HepG2 (cell line): Measurements from ENCODE around the gene SYT1. TPM values are rescaled to one million over a fixed set of nuclear protein-coding genes. Genes with fewer than 3 reads are reported as not detected.

ENCODE experiments used
- ATAC-seq: fragments of 200-7000 bp; cut with Tn5 transposase; 3 replicates; pipeline ENCODE4 v1.9.1; 2020; ENCODE audit warnings: mild to moderate bottlenecking, moderate library complexity
- BruUV-seq: library from RNA; stranded (reverse); fragments of 400-500 nt; replicated peaks from 2 replicates; lab custom pipeline; 2021; lab: Mats Ljungman, UMichigan
- CTCF ChIA-PET: fragments of 300-600 bp; formaldehyde crosslinking; extraction: SDS; loops from one replicate; lab custom pipeline; 2021; ENCODE audit warnings: low total read pairs, inconsistent platforms, low intra/inter-chr PET ratio; lab: Yijun Ruan, JAX
- POLR2A ChIA-PET: fragments of 350-600 bp; sonication (Branson Sonifier 250); formaldehyde crosslinking; loops from one replicate; lab custom pipeline; 2020; ENCODE audit warnings: antibody characterized with exemption, inconsistent platforms; lab: Yijun Ruan, JAX
- DNase-seq: peaks from one replicate; pipeline ENCODE4 v3.0.0-alpha.2; 2015; ENCODE audit warnings: low spot score
- FAIRE-seq: peaks from 3 replicates; lab custom pipeline; 2011; peaks lifted over from hg19 to GRCh38; lab: Jason Lieb, UNC
- H2AFZ ChIP-seq: one replicate; pipeline ENCODE4 v1.6.1; 2011; ENCODE audit warnings: low read length, inconsistent platforms
- H3K27ac ChIP-seq: fragments of 300-600 bp; 3 replicates; pipeline ENCODE4 v1.8.0; 2011; ENCODE audit warnings: mixed run types, mild to moderate bottlenecking, mixed read lengths, low read length, inconsistent platforms; ENCODE audit not compliant: insufficient read depth; ENCODE audit errors: extremely low read length
- H3K27me3 ChIP-seq, 2 experiments: fragments of 200-600 bp in 1 of 2; 2 replicates in 1 of 2; 3 replicates in 1 of 2; pipeline versions ENCODE4 v1.6.0 to v1.8.0; 2011; ENCODE audit warnings: low read length in 2 of 2, mild to moderate bottlenecking in 2 of 2, moderate library complexity in 2 of 2, inconsistent platforms in 1 of 2; ENCODE audit not compliant: insufficient read depth in 2 of 2, control insufficient read depth in 1 of 2
- H3K36me3 ChIP-seq, 2 experiments: fragments of 200-600 bp in 1 of 2; replicated peaks in 1 of 2; 2 replicates in 1 of 2; 3 replicates in 1 of 2; pipeline versions ENCODE4 v1.5.1 to v1.8.0; 2011; ENCODE audit warnings: low read length in 2 of 2, inconsistent platforms in 1 of 2; ENCODE audit not compliant: insufficient read depth in 2 of 2, control insufficient read depth in 1 of 2
- H3K4me1 ChIP-seq: 2 replicates; pipeline ENCODE4 v1.5.1; 2012; ENCODE audit warnings: low read length, inconsistent platforms; ENCODE audit not compliant: insufficient read depth
- H3K4me2 ChIP-seq: 2 replicates; pipeline ENCODE4 v1.6.0; 2011; ENCODE audit warnings: low read depth, low read length, inconsistent platforms
- H3K4me3 ChIP-seq, 3 experiments: fragments of 200-600 bp in 1 of 3; sonication (generic), shearing (Covaris generic) in 1 of 3; replicated peaks in 1 of 3; 2 replicates each; pipeline ENCODE4 v1.5.1; 2011 to 2016; ENCODE audit warnings: low read length in 3 of 3, inconsistent platforms in 2 of 3, low read depth in 2 of 3, mild to moderate bottlenecking in 2 of 3, control low read depth in 1 of 3, mixed read lengths in 1 of 3; ENCODE audit not compliant: insufficient read depth in 1 of 3
- H3K79me2 ChIP-seq: one replicate; pipeline ENCODE4 v1.6.1; 2011; ENCODE audit warnings: low read length, inconsistent platforms; ENCODE audit not compliant: insufficient read depth
- H3K9ac ChIP-seq: 2 replicates; pipeline ENCODE4 v1.6.0; 2011; ENCODE audit warnings: mild to moderate bottlenecking, low read depth, low read length, inconsistent platforms; ENCODE audit not compliant: insufficient read depth
- H3K9me3 ChIP-seq: 2 replicates; pipeline ENCODE4 v1.5.1; 2012; ENCODE audit warnings: mild to moderate bottlenecking, low read length
- H4K20me1 ChIP-seq: 2 replicates; pipeline ENCODE4 v1.6.0; 2011; ENCODE audit warnings: inconsistent platforms, mild to moderate bottlenecking, low read length, moderate library complexity; ENCODE audit not compliant: insufficient read depth
- ATAD3A ChIP-seq: sonication (generic); formaldehyde crosslinking; IDR thresholded peaks from 2 replicates; pipeline ENCODE4 v1.4.0; 2020; ENCODE audit warnings: missing genetic modification reagents
- GPN1 ChIP-seq: sonication (generic); formaldehyde crosslinking; IDR thresholded peaks from 2 replicates; pipeline ENCODE4 v1.5.1; 2020; ENCODE audit warnings: missing genetic modification reagents, borderline replicate concordance
- HMG20A ChIP-seq: IDR thresholded peaks from 2 replicates; pipeline ENCODE4 v1.6.1; 2016; ENCODE audit warnings: borderline replicate concordance
- MEF2D ChIP-seq: sonication (generic); formaldehyde crosslinking; IDR thresholded peaks from 2 replicates; pipeline ENCODE4 v1.5.1; 2020; ENCODE audit warnings: mild to moderate bottlenecking, missing genetic modification reagents
- NCOA5 ChIP-seq: sonication (generic); formaldehyde crosslinking; IDR thresholded peaks from 2 replicates; pipeline ENCODE4 v1.4.0; 2020; ENCODE audit warnings: missing genetic modification reagents
- NR3C1 ChIP-seq: sonication (generic); formaldehyde crosslinking; IDR thresholded peaks from 2 replicates; pipeline ENCODE4 v1.4.0; 2020; ENCODE audit warnings: missing genetic modification reagents
- SP1 ChIP-seq, 2 experiments: fragments of 450-650 bp in 1 of 2; sonication (generic) in 1 of 2; formaldehyde crosslinking in 1 of 2; IDR thresholded peaks; 2 replicates each; pipeline versions ENCODE4 v1.4.0 to v1.6.1; 2016 to 2020; ENCODE audit warnings: missing genetic modification reagents in 1 of 2
- TAF1 ChIP-seq: sonication (generic); formaldehyde crosslinking; IDR thresholded peaks from 2 replicates; pipeline ENCODE4 v1.4.0; 2020; ENCODE audit warnings: missing genetic modification reagents
- TEAD3 ChIP-seq: optimal IDR thresholded peaks from 2 replicates; pipeline ENCODE3; 2016; ENCODE audit warnings: borderline replicate concordance
- THYN1 ChIP-seq: sonication (generic); formaldehyde crosslinking; IDR thresholded peaks from 2 replicates; pipeline ENCODE4 v1.8.1; 2023; ENCODE audit warnings: low read depth, mild to moderate bottlenecking, moderate library complexity, missing genetic modification reagents, borderline replicate concordance
- ZFP36L2 ChIP-seq: sonication (generic); formaldehyde crosslinking; IDR thresholded peaks from 2 replicates; pipeline ENCODE4 v1.4.0; 2020; ENCODE audit warnings: missing genetic modification reagents
- ZNF337 ChIP-seq: sonication (generic); formaldehyde crosslinking; IDR thresholded peaks from 2 replicates; pipeline ENCODE4 v1.5.1; 2020; ENCODE audit warnings: missing genetic modification reagents, low read depth, mild to moderate bottlenecking, borderline replicate concordance
- ZNF367 ChIP-seq: sonication (generic); formaldehyde crosslinking; IDR thresholded peaks from 2 replicates; pipeline ENCODE4 v1.4.0; 2020; ENCODE audit warnings: missing genetic modification reagents, borderline replicate concordance
- ZNF460 ChIP-seq: sonication (generic); formaldehyde crosslinking; IDR thresholded peaks from 2 replicates; pipeline ENCODE4 v1.5.1; 2020; ENCODE audit warnings: missing genetic modification reagents, mild to moderate bottlenecking, borderline replicate concordance
- WGBS: methylation state at CpG from one replicate; pipeline ENCODE4 v1.1.6; 2017; ENCODE audit warnings: low lambda C conversion rate; 5-methylcytosine and 5-hydroxymethylcytosine counted together
- in situ Hi-C: cut with HindIII; loops from 2 replicates; pipeline ENCODE4 v1.10.0; 2017; ENCODE audit warnings: low pct_unique_long_range_greater_than_20kb; ENCODE audit not compliant: extremely low pct_ligation_motif_present
- intact Hi-C: fragments of 100-400 bp; cut with micrococcal nuclease; formaldehyde crosslinking; loops from one replicate; pipeline ENCODE4 v1.10.0; 2022; ENCODE audit not compliant: unreplicated experiment
- polyA plus RNA-seq, 8 experiments: library from polyadenylated mRNA; depleted of rRNA in 3 of 8; stranded (reverse) in 7 of 8; unstranded in 1 of 8; fragments of >200 nt; fragmentation: Illumina TruSeq in 4 of 8; extraction: Trizol in 4 of 8; gene quantifications; 2 replicates each; pipeline versions ENCODE4 v1.2.1 to v1.2.3, GENCODE V29; 2011 to 2016; ENCODE audit warnings: low read depth in 4 of 8, missing spikeins in 1 of 8, mixed read lengths in 1 of 8; ENCODE audit not compliant: insufficient read depth in 1 of 8
- total RNA-seq, 5 experiments: library from RNA; depleted of rRNA; stranded (reverse); fragments of >200 nt; fragmentation: Illumina TruSeq; extraction: Trizol; gene quantifications; 2 replicates each; pipeline ENCODE4 v1.2.3, GENCODE V29; 2016; ENCODE audit warnings: low read depth in 1 of 5
- TF ChIP-seq, protein P1 (sequence below): sonication (generic); formaldehyde crosslinking; IDR thresholded peaks from 2 replicates; pipeline ENCODE4 v1.4.0; 2020; ENCODE audit warnings: missing genetic modification reagents
- TF ChIP-seq, protein P2 (sequence below): sonication (generic); formaldehyde crosslinking; IDR thresholded peaks from 2 replicates; pipeline ENCODE4 v1.4.0; 2020; ENCODE audit warnings: missing genetic modification reagents
- TF ChIP-seq, protein P3 (sequence below): sonication (generic); formaldehyde crosslinking; IDR thresholded peaks from 2 replicates; pipeline ENCODE4 v1.5.0; 2020; ENCODE audit warnings: missing genetic modification reagents

Gene SYT1
- total and polyA plus RNA-seq, 2 of the 13 experiments (the other 11 are each of a cell fraction or from before 2014, with no cell fraction given), result not detected

DNA sequence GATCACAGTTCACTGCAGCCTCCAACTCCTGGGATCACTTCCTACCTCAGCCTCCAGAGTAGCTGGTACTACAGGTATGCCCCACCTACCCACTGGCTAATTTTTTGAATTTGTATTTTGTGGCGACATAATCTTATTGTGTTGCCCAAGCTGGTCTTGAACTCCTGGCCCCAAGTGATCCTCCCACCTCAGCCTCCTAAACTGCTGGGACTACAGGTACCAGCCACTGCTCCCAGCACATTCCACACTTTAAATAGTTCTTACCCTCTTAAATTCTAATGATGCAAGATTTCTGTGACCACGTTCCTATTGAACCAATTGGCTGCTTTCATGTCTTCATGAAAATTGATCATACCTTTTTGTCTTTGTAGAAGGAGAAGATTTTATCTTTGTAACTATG is 96.6 kb downstream of the SYT1 start:
- no peak for DNase-seq
- BruUV-seq, result no TSS peak
- H3K27ac ChIP-seq, result no peak overlapping the region
- H3K79me2 ChIP-seq, result no peaks in the 10 kb centered on the region
- in situ Hi-C loops (no loop called here), intact Hi-C loops (no loop called here)
- H3K27me3 ChIP-seq, result no peaks in the 10 kb centered on the region
- FAIRE-seq, result no peak
- ChIA-PET POLR2A (no interaction called here), CTCF (no interaction called here)
- no peak overlapping the region for H2AFZ ChIP-seq
- no peak overlapping the region for H3K9ac ChIP-seq
- H3K4me3 ChIP-seq, result no peak overlapping the region
- H3K36me3 ChIP-seq, result no peaks in the 10 kb centered on the region
- H4K20me1 ChIP-seq, result no peaks in the 10 kb centered on the region
- 3% methylated on average over 2 of the region's 2 CpGs for WGBS
- no peaks in the 10 kb centered on the region for H3K9me3 ChIP-seq
- H3K4me2 ChIP-seq, result no peak overlapping the region
- no peaks in the 10 kb centered on the region for H3K4me1 ChIP-seq
- ATAC-seq, result no peak
- TF ChIP-seq ZNF460 (CRISPR knock-in tag), result no peak
- TF ChIP-seq GPN1, result no peak
- TF ChIP-seq, protein P1, sequence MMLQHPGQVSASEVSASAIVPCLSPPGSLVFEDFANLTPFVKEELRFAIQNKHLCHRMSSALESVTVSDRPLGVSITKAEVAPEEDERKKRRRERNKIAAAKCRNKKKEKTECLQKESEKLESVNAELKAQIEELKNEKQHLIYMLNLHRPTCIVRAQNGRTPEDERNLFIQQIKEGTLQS (CRISPR knock-in tag), result no peak
- no peak for TF ChIP-seq ZFP36L2 (CRISPR knock-in tag)
- no peak for TF ChIP-seq NCOA5 (CRISPR knock-in tag)
- TF ChIP-seq, protein P2, sequence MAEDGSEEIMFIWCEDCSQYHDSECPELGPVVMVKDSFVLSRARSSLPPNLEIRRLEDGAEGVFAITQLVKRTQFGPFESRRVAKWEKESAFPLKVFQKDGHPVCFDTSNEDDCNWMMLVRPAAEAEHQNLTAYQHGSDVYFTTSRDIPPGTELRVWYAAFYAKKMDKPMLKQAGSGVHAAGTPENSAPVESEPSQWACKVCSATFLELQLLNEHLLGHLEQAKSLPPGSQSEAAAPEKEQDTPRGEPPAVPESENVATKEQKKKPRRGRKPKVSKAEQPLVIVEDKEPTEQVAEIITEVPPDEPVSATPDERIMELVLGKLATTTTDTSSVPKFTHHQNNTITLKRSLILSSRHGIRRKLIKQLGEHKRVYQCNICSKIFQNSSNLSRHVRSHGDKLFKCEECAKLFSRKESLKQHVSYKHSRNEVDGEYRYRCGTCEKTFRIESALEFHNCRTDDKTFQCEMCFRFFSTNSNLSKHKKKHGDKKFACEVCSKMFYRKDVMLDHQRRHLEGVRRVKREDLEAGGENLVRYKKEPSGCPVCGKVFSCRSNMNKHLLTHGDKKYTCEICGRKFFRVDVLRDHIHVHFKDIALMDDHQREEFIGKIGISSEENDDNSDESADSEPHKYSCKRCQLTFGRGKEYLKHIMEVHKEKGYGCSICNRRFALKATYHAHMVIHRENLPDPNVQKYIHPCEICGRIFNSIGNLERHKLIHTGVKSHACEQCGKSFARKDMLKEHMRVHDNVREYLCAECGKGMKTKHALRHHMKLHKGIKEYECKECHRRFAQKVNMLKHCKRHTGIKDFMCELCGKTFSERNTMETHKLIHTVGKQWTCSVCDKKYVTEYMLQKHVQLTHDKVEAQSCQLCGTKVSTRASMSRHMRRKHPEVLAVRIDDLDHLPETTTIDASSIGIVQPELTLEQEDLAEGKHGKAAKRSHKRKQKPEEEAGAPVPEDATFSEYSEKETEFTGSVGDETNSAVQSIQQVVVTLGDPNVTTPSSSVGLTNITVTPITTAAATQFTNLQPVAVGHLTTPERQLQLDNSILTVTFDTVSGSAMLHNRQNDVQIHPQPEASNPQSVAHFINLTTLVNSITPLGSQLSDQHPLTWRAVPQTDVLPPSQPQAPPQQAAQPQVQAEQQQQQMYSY (CRISPR knock-in tag), result no peak
- no peak for TF ChIP-seq MEF2D (CRISPR knock-in tag)
- no peak for TF ChIP-seq SP1 (IDR thresholded peaks at IDR 0.05)
- no peak for TF ChIP-seq SP1 (CRISPR knock-in tag; IDR thresholded peaks at IDR 0.05)
- no peak for TF ChIP-seq TAF1
- TF ChIP-seq ATAD3A (CRISPR knock-in tag), result no peak
- no peak for TF ChIP-seq THYN1 (CRISPR knock-in tag)
- TF ChIP-seq ZNF337 (CRISPR knock-in tag), result no peak
- no peak for TF ChIP-seq NR3C1
- no peak for TF ChIP-seq TEAD3 (CRISPR knock-in tag)
- TF ChIP-seq HMG20A (CRISPR knock-in tag), result no peak
- TF ChIP-seq, protein P3, sequence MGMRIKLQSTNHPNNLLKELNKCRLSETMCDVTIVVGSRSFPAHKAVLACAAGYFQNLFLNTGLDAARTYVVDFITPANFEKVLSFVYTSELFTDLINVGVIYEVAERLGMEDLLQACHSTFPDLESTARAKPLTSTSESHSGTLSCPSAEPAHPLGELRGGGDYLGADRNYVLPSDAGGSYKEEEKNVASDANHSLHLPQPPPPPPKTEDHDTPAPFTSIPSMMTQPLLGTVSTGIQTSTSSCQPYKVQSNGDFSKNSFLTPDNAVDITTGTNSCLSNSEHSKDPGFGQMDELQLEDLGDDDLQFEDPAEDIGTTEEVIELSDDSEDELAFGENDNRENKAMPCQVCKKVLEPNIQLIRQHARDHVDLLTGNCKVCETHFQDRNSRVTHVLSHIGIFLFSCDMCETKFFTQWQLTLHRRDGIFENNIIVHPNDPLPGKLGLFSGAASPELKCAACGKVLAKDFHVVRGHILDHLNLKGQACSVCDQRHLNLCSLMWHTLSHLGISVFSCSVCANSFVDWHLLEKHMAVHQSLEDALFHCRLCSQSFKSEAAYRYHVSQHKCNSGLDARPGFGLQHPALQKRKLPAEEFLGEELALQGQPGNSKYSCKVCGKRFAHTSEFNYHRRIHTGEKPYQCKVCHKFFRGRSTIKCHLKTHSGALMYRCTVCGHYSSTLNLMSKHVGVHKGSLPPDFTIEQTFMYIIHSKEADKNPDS (CRISPR knock-in tag), result no peak
- no peak for TF ChIP-seq ZNF367
